GM19328 (cell line): ENCODE measurements around the gene PATE1.
"Not testable (repeated sequence)": the region's sequence is repeated elsewhere in the genome, so short reads cannot be mapped to it uniquely, and the experiment has no call there.

Experiments
- ATAC-seq: cut with Tn5 transposase; IDR thresholded peaks from one replicate; pipeline ENCODE4 v1.9.1; 2021; ENCODE audit warnings: mild to moderate bottlenecking, moderate library complexity; ENCODE audit not compliant: unreplicated experiment

Gene PATE1

GRCh38 chr11:125745979-125746378 lies at the start of gene PATE1:
Gene PATE1, plus strand, starts transcription at chr11:125746279. Its CDS starts 26 bp downstream, at chr11:125746305.
- no peak for ATAC-seq

- ATAC-seq = no peak
Measured at GRCh38 chr11:125701018-125701610, 45.0 kb upstream of the PATE1 start.

GRCh38 chr11:125701858-125702621 lies 44.0 kb upstream of the PATE1 start:
- no peak for ATAC-seq

GRCh38 chr11:125704686-125705085 lies 41.4 kb upstream of the PATE1 start:
- ATAC-seq = not testable (repeated sequence)

GRCh38 chr11:125720781-125721180 lies 25.3 kb upstream of the PATE1 start:
- ATAC-seq = no peak

GRCh38 chr11:125724125-125724524 lies 22.0 kb upstream of the PATE1 start:
- ATAC-seq = no peak

GRCh38 chr11:125728969-125729368 lies 17.1 kb upstream of the PATE1 start:
- ATAC-seq = no peak

- ATAC-seq = no peak
Measured at GRCh38 chr11:125740617-125741016, 5.5 kb upstream of the PATE1 start.

- ATAC-seq = no peak
Measured at GRCh38 chr11:125743681-125744080, 2.4 kb upstream of the PATE1 start.

GRCh38 chr11:125750629-125751028 lies 4.5 kb downstream of the PATE1 start:
- ATAC-seq = no peak

- no peak for ATAC-seq
Measured at GRCh38 chr11:125756050-125756449, 10.0 kb downstream of the PATE1 start.

GRCh38 chr11:125762445-125762844 lies 16.4 kb downstream of the PATE1 start:
- ATAC-seq = no peak

GRCh38 chr11:125763483-125763882 lies 17.4 kb downstream of the PATE1 start:
- ATAC-seq = no peak

- ATAC-seq = no peak
Measured at GRCh38 chr11:125766251-125766650, 20.2 kb downstream of the PATE1 start.

GRCh38 chr11:125768336-125769046 lies 22.4 kb downstream of the PATE1 start:
- ATAC-seq = no peak

- no peak for ATAC-seq
Measured at GRCh38 chr11:125770583-125770982, 24.5 kb downstream of the PATE1 start.

- ATAC-seq = no peak
Measured at GRCh38 chr11:125772834-125773505, 26.9 kb downstream of the PATE1 start.

GRCh38 chr11:125773516-125773915 lies 27.4 kb downstream of the PATE1 start:
- no peak for ATAC-seq

- no peak for ATAC-seq
Measured at GRCh38 chr11:125777309-125777708, 31.2 kb downstream of the PATE1 start.

GRCh38 chr11:125778728-125779127 lies 32.6 kb downstream of the PATE1 start, which contains the start of gene PATE2:
Gene PATE2, minus strand, starts transcription at chr11:125778828. Its CDS starts 55 bp downstream, at chr11:125778773.
- no peak for ATAC-seq

GRCh38 chr11:125784678-125785077 lies 38.6 kb downstream of the PATE1 start:
- no peak for ATAC-seq
